NCI-H345 (cell line): ENCODE results near the gene CSRNP3.

Experiments used
- DNase-seq: peaks from one replicate; lab custom pipeline; 2025; lab: John Stamatoyannopoulos, UW

Gene CSRNP3, protein sequence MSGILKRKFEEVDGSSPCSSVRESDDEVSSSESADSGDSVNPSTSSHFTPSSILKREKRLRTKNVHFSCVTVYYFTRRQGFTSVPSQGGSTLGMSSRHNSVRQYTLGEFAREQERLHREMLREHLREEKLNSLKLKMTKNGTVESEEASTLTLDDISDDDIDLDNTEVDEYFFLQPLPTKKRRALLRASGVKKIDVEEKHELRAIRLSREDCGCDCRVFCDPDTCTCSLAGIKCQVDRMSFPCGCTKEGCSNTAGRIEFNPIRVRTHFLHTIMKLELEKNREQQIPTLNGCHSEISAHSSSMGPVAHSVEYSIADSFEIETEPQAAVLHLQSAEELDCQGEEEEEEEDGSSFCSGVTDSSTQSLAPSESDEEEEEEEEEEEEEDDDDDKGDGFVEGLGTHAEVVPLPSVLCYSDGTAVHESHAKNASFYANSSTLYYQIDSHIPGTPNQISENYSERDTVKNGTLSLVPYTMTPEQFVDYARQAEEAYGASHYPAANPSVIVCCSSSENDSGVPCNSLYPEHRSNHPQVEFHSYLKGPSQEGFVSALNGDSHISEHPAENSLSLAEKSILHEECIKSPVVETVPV

DNA sequence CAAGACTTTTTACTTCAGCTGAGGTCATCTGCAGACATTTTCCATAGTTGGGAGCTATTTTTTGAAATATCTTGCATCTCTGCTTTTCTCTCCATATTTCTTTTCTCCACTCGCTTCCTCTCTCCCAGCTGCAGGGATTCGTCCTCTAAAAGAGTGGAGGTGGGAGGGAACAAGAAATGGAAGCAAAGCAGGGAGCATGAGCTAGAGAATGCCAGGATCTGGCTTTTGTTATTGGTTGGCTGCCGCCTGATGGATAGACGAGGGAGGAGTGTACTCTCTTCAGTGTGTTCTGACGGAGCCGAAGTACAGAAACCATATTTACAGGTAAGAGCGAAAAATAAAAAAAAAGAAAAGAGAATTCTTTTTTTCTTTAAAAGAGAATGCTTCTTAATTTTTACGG, at the start of gene CSRNP3:
CSRNP3 (plus strand) TSS at position 282 of the 400 bp plus-strand sequence. CDS start 125,368 bp downstream, outside the sequence.
- no peak for DNase-seq

DNA sequence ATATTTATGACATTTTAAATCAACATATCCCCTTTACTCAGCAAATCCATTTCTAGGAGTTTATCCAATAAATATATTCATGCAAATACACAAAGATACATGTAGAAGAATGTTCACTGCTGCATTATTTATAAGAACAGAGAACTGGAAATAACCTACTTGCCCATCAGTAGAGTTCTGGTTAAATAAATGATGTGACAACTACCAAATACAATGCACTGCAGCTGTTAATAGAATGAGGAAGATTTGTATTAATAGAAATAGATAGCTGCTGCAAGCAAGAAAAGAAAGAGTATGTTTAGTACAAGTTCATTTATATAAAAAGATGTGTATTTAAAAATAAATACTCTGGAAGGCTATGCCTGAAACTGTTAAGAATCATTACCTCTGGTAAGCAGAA, 49.3 kb upstream of the CSRNP3 start:
- no peak for DNase-seq

DNA sequence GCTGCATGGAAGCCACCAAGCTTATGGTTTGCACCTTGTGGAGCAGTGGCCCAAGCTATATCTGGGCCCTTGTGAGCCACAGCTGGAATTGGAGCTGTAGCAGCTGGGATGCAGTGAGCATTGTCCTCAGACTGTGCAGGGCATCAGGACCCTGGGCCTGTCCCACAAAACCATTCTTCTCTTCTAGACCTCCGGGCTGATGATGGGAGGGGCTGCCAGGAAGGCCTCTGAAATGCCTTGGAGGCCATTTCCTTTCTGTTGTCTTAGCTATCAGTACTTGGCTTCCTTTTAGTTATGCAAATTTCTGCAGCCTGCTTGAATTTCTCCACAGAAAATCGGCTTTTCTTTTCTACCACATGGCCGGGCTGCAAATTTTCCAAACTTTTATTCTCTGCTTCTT, 46.4 kb upstream of the CSRNP3 start:
- DNase-seq = no peak

DNA sequence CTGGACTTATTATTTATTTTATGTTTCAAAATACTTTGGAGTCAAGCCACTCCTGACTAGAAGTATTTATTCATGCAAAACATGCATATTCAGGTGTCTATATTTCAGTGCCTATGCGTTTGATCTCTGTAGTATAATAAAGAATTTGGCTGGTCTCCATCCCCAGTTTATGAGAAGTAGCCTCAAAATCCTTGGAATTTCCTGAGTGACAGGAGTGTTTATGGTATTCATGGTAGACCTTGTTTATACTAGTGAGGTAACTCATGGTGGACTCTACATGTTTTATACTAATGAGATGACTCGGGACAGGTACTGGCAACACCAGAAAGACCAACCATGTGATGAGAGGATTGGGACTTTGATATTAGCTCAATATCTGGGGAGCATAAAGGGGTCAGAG, 43.9 kb upstream of the CSRNP3 start:
- no peak for DNase-seq

DNA sequence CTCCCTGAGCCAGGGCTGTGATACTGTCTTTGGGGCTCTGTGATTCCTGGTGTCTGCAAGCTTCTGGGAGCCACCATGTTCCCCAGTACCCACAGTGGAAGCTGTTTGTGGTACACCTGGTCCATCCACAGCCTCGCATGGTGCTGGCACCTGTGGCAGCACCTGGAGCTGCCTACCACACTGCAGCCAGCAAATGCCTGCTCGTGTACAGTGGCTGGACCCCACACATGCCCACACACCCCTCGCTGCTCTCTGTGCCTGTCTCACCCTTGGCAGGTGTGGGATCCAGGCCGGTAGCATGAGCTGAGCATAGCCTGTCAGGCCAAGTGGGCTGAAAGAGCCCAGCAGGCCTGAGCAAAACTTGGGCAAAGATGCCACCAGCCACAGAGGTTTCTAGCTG, 41.8 kb upstream of the CSRNP3 start:
- no peak for DNase-seq

DNA sequence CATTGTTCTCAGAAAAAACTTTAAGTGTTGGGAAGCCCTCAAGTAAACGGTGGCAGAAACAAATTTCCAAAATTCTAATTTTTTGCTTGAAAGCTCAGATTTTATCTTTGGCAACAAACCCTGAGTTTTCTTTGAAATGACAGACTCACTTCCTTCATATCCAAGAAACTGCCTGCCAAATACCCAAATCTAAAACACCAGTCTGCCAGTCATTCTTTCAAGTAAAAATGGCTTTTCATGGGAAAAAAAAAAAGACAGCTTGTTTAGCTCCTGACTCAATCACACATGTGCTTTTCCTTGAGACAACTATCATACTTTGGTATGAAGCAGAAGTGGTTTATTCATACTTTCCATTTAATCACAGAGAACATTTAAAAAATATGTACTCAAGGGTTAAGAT, 40.6 kb upstream of the CSRNP3 start:
- no peak for DNase-seq

DNA sequence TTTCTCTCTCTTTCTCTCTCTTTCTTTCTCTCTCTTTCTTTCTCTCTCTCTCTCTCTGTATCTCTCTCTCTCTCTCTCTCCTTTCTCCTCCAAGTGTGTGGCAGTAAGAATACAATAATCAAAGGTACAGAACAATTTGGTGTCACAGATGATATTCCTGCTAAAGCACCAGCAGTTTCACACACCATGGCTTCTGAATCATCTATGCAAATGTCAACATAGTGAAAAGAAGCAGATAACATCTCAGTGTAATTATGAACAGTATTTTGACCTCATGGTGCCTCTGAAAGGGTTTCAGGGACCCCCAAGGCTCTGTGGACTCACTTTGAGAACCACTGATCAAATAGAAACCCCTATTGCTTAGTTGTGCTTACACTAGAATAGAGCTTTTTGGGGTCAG, 38.5 kb upstream of the CSRNP3 start:
- DNase-seq = no peak

DNA sequence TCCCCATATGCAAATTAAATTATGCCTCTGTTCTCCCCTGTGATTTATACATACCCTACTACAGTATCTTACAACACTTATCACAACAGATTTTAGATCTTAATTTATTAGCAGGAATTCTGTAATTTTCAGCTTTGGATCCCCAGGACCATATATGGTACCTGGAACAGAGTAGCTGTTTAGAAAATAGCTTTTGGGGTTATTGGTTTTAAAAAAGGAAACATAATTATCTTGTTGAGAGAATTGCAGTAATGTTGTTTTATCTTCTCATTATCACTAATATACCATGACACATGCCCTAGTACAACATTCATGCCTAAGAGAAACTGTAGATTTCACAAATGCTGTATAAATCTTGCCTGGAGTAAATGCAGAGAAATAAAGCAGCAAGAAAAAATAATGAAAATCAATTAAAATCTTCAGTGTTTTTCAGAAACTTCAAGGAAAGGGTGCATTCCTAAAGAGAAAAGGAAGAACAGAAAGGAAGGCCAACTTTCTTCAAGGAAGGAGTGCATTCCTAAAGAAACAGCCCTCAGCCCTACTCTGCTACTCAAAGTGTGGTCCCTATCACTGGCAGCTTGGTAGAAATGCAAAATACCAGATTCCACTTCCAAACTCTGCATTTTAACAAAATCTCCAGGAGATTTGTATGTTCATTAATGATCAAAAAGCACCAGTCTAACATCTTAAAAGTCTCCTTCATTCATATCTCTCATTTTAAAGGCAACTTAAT, 37.1 kb upstream of the CSRNP3 start:
- no peak for DNase-seq

DNA sequence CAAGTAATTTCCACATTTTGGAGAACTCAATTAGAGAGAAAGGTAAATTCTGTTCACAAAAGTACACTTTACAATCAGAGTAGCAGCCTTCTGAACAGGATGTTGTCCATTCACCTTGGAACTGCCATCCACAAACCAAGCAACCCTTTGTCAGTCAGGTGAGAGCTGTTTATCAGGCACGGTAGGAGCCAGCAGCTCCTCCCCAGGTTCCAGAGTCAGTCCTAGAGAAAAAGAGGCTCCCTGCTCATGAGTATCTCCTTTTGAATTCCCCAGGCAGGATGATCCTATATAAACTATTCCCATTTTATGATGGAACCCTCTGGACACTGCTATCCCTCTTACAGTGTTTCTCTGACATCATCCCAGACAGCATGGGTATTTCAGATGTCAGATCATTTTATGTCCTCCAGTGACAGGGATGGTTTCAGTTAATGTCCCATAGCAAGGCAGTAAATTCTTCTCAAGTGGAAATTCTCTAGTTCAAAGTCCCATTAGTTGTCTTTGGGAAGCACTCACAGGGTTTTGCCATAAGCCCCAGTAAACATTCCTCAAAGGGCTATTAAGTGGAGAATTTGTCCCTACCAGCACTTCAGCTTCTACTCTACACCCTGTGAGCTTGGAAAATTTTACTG, 34.5 kb upstream of the CSRNP3 start:
- no peak for DNase-seq

DNA sequence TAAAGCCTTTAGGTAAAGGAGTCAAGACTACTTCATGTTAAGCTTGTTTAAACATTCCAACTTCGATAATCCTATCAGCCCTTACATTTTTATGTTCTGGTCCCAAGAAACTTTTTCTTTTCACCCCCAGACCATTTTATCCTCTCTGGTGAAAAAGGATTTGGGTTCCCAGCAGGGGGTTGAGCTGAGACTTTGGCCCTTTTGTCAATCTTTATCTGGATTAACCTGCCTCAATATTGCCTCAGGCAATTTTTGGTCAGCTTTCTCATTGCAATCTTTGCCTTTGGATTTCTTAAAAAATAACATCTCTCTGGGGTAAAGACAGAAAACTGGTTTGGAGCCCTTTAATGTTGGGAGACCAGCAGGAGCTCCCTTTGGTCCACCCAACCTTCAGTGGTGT, 33.9 kb upstream of the CSRNP3 start:
- no peak for DNase-seq

DNA sequence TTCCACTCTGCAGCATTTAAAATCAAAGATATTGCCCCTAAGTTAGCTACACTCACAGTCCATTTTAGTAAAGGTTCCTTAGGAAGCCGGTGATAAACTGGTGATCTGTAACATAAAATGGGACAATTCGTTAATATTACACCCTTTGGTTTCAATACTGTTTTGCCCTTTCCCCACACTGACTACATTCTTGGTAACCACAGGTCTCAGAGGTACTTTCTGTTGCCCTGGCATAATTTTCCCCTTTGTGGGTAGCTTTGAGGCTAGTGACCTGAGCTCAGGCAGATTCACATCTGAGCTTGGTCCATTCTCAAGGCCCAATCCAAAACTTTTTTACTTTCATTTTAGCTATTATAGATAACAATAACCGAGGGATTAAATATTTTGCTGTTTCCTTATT, 32.9 kb upstream of the CSRNP3 start:
- DNase-seq = no peak

DNA sequence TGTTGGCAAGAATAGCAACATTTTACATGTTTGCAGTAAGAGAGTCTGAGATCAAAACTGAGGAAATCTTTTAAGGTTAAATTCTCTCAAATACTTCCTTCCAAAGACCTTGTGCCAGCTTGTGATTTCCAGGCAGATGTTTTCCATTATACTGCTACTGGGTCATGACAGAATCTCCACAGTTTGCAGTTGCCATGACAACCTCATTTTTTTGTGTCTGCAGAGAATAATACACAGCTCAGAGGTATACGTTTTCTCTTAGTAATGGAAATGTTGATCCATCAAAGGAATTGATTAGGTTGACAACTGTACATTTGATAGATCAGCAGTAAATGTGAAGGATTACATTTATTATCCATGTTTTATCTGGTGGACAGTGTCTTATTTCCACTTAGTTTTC, 29.1 kb upstream of the CSRNP3 start:
- no peak for DNase-seq

DNA sequence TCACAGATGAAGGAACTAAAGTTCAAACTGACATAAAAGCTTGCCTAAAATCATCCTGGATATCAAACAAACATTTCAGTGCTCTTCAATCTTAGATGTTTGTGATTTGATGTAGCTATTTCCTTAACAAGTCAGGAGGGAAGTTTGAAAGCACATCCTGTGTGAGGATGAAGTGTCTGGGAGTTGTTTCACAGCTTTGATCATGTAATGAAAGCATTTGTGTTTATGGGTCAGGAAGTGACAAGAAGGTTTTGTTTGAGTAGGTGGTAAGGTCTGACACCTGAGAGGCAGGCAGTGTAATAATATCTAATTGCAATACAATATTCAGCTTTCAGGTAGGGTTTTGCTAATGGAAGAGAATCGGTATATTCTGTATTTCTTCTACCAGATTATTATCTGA, 26.0 kb upstream of the CSRNP3 start:
- DNase-seq = no peak

DNA sequence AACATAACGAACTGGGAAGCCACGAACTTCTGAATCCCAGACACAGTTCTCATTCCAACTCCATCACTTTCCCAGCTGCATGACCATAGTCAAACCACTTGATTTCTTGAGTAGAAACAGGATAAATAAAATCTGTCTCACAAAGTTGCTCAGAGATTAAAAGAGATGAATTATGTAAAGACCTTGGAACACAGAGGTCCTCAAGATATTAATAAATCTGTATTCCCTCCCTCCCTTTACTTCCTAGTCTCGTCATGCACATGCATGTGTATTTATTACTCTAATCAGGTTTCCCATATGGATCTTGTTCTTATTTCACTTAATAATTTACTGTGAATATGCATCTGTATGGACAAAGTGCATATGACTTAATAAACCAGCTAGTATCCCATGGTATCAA, 21.1 kb upstream of the CSRNP3 start:
- DNase-seq = no peak

DNA sequence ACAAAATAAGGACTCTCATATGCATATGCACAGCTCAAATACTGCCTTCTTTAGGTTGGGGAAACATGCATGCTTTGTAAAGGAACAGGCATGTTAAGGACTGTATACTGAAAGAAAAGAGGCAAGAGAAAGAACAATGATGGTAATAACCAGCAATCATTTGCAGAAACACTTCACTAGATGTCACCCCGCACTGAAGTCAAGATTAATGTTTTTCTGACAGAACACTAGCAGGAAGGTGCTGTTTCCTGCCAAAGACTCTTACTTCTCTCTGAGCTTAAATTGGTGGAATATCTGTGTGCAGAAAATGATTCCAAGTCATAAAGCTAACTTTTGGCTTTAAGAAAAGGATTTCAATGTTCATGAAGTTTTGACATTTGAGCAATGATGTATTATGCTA, 19.3 kb upstream of the CSRNP3 start:
- DNase-seq = peak; percentile 18

DNA sequence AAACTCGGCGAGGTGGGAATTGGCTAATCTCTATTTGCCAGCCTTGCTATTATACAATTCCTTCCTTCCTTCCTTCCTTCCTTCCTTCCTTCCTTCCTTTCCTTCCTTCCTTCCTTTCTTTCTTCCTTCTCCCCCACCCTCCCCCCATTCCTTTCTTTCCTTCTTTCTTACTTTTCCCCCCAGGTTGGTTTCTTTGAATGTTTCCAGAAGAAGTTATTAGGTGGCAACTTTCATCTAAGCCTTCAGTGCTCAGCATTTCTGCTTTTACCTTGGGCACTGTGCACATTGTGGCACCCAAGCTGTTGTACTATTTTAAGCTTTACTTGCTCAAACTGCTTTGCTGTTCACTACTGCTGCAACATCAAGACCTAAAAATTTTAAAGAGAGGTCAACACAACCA, 17.2 kb upstream of the CSRNP3 start:
- no peak for DNase-seq

DNA sequence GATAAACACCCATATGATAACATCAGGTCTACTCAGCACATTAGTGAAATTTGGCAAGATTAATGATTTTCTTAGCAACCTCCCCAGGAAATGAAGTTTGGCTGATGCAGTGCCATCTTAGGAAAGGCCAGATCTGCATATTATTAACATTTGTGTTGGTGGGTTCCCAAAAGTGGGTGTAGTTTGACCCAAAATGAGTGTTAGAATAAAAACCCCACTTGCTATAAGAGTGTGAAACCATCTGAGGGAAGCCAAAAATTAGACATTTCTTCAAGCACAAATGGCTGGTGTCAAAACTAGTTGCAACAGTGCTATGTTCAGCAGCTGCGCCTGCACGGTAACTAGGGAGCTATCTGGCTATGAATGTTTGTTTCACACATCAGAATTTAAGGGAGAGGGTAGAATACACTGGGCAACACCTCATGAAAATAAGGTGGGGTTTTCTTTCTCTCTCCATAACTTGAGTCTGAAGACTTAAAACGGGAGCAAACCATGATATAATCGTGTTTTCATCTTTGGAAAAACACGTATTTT, 15.9 kb upstream of the CSRNP3 start:
- no peak for DNase-seq

DNA sequence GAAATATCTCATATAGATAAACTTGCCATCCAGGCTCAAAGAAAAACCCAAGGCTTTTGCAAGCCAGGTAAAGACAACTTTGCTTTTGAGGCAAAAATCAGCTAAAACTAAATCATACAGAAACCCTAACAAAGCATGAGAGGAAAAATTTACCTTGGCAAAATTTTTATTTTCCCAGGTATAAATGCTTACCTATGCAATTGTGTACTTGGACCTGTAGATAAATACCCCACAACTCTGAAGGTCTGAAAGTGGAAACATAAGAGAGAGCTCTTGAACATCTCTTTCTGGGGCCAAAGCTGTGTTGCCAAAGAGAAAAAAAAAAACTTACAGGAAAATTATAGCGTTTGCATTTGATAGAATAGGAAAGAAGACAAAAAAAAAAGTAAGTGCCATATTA, 14.6 kb upstream of the CSRNP3 start:
- no peak for DNase-seq

DNA sequence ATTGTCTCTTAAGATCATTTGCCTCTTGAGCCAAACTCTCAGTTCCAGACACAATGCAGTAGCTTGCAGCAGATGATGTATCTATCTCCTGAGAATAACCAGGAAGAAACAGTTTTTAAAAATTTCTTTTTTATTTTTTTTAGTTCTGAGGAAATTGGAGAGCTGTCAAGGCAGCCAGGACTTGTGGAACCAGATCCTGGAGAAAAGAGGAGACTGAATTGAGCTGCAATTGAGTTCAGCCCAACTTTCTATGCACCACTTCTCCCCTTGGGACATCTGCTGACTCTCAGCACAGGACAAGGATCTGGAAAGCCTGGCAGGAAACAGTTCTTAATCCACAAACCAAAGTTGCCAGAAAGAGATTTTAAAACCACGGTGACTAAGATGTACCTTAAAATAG, 13.5 kb upstream of the CSRNP3 start:
- no peak for DNase-seq

DNA sequence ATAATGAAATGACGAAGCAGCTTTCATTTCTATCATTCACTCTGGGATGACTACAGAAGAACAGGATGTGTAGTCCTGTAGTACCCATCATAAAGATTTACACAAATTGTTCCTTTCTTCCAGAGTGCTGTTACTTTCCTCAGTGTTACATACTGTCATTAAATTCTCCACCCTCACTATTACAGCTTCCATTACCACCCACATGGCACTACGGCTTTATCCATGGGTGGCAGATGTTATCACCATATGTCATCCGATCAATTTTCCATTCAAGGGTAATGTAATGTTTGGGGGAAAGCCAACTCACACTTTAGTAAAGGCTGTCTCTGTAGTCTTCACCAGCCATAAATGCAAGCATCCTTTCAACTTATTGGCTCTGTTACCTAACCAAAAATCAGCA, 7.1 kb upstream of the CSRNP3 start:
- DNase-seq = peak; percentile 82

DNA sequence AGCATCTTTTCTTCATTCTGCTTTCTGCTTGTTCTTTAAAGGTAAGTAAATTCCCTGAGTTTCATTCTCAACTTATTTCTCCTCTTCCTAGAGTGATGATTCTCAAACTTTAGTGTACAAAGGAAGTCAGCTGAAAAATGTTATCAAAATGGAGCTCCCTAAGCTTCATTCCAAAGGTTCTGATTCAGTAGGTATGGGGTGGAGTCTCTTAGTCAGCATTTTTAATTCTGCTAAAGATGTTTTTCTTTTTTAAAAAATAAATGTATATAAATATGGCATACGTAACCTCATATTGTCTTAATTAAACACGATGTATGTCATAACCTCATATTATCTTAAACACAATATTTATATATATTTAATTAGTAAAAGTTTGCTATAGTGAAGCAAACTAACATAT, 3.1 kb upstream of the CSRNP3 start:
- DNase-seq = no peak

DNA sequence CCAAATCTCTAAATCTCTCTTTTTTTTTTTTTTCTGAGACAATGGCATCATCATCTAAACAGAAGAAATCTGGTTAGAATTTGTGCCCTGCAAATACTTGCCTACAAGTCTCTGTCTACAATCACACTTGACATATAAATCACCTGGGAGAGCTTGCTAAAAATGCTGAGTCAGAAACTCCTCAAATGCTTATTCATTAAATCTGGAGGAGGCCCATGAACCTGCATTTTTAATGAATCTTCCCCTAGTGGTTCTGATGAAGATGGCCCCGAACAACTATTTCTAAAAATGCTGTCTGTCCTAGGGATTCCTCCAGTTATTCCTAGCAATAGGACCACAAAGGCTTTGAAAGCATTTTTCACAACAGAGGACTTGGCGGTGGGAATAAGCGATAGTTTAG, 1.6 kb upstream of the CSRNP3 start:
- DNase-seq = no peak

DNA sequence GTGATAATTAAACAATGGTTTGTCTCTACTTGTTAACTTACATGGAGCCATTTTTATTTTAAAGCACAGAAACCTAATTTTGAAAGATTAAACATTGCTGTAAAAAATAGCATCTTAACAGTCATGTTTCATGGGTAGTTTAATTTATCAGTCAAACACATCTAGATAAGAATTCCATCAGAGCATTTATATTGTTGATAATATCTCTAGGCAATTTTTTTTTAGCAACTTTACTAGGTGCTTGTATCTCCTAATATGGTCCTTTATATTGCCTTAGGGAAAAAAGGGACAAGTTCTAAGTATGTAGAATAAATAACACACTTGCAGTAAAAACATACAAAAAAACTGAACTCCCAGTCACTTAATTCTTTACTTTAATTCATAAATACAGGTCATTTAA, 863 bp downstream of the CSRNP3 start:
- DNase-seq = no peak
